Measurements from ENCODE around the gene SPG21. TPM values are rescaled to one million over a fixed set of nuclear protein-coding genes. Genes with fewer than 3 reads are reported as not detected.

The SPG21 gene
- total RNA-seq, 1 donor from 2014 or later = 97.1 TPM

- DNase-seq (ENCODE audit: extremely low read depth, low read depth, low spot score) = no peak
Observed at GRCh38 chr15:64943512-64944225, 46.0 kb downstream of the SPG21 start.

GRCh38 chr15:64942356-64942755, 47.4 kb downstream of the SPG21 start:
- no peak for DNase-seq (ENCODE audit: extremely low read depth, low read depth, low spot score)

- DNase-seq (ENCODE audit: extremely low read depth, low read depth, low spot score) = no peak
Observed at GRCh38 chr15:64938192-64938591, 51.5 kb downstream of the SPG21 start.

- DNase-seq (ENCODE audit: extremely low read depth, low read depth, low spot score) = no peak
Observed at GRCh38 chr15:64934023-64934422, 55.7 kb downstream of the SPG21 start.

- DNase-seq (ENCODE audit: extremely low read depth, low read depth, low spot score) = no peak
Observed at GRCh38 chr15:64931381-64931780, 58.3 kb downstream of the SPG21 start.

GRCh38 chr15:64930778-64931371, 58.8 kb downstream of the SPG21 start:
- no peak for DNase-seq (ENCODE audit: extremely low read depth, low read depth, low spot score)

GRCh38 chr15:64930019-64930652, 59.6 kb downstream of the SPG21 start:
- no peak for DNase-seq (ENCODE audit: extremely low read depth, low read depth, low spot score)

GRCh38 chr15:64928626-64929220, 61.0 kb downstream of the SPG21 start:
- no peak for DNase-seq (ENCODE audit: extremely low read depth, low read depth, low spot score)

GRCh38 chr15:64926661-64927060, 63.1 kb downstream of the SPG21 start:
- no peak for DNase-seq (ENCODE audit: extremely low read depth, low read depth, low spot score)

GRCh38 chr15:64925335-64926330, 64.1 kb downstream of the SPG21 start:
- DNase-seq (ENCODE audit: extremely low read depth, low read depth, low spot score) = no peak

- DNase-seq (ENCODE audit: extremely low read depth, low read depth, low spot score) = no peak
Observed at GRCh38 chr15:64923546-64923945, 66.2 kb downstream of the SPG21 start.

- DNase-seq (ENCODE audit: extremely low read depth, low read depth, low spot score) = no peak
Observed at GRCh38 chr15:64921711-64922110, 68.0 kb downstream of the SPG21 start.

GRCh38 chr15:64919721-64920120, 70.0 kb downstream of the SPG21 start:
- DNase-seq (ENCODE audit: extremely low read depth, low read depth, low spot score) = no peak

- DNase-seq (ENCODE audit: extremely low read depth, low read depth, low spot score) = no peak
Observed at GRCh38 chr15:64917211-64917610, 72.5 kb downstream of the SPG21 start.

- no peak for DNase-seq (ENCODE audit: extremely low read depth, low read depth, low spot score)
Observed at GRCh38 chr15:64916365-64916764, 73.3 kb downstream of the SPG21 start.

GRCh38 chr15:64915518-64916227, 74.0 kb downstream of the SPG21 start:
- DNase-seq (ENCODE audit: extremely low read depth, low read depth, low spot score) = no peak
